Activated gamma-delta T cell (primary cell): Measurements from ENCODE around the gene CDC34.

ENCODE experiments used
- DNase-seq: peaks from one replicate; lab custom pipeline; 2025; lab: John Stamatoyannopoulos, UW

Gene CDC34

GRCh38 chr19:542173-542866 is 10.8 kb downstream of the CDC34 start:
- no peak for DNase-seq

- DNase-seq = peak; percentile 82
Measured at GRCh38 chr19:543910-544608, 12.5 kb downstream of the CDC34 start, which contains the start of gene GZMM. Gene GZMM, plus strand, starts transcription at chr19:544053. Its CDS starts 19 bp downstream, at chr19:544072.

- DNase-seq = no peak
Measured at GRCh38 chr19:547117-547516, 15.6 kb downstream of the CDC34 start.

GRCh38 chr19:547836-548720 is 16.5 kb downstream of the CDC34 start:
- DNase-seq = no peak

- DNase-seq = no peak
Measured at GRCh38 chr19:548886-549830, 17.6 kb downstream of the CDC34 start.

GRCh38 chr19:554817-555216 is 23.3 kb downstream of the CDC34 start:
- DNase-seq = no peak

GRCh38 chr19:555474-555808 is 23.9 kb downstream of the CDC34 start:
- DNase-seq = no peak

GRCh38 chr19:556611-557382 is 25.2 kb downstream of the CDC34 start:
- no peak for DNase-seq

GRCh38 chr19:558770-559439 is 27.3 kb downstream of the CDC34 start:
- DNase-seq = no peak

GRCh38 chr19:560121-560520 is 28.6 kb downstream of the CDC34 start:
- DNase-seq = no peak

GRCh38 chr19:566403-566802 is 34.8 kb downstream of the CDC34 start:
- DNase-seq = no peak

GRCh38 chr19:566844-567243 is 35.3 kb downstream of the CDC34 start:
- DNase-seq = no peak

GRCh38 chr19:567296-567900 is 35.8 kb downstream of the CDC34 start:
- DNase-seq = no peak

- DNase-seq = no peak
Measured at GRCh38 chr19:570251-570686, 38.7 kb downstream of the CDC34 start.

- no peak for DNase-seq
Measured at GRCh38 chr19:570937-571565, 39.5 kb downstream of the CDC34 start.

- no peak for DNase-seq
Measured at GRCh38 chr19:571566-571974, 40.0 kb downstream of the CDC34 start.

- peak; percentile 99 for DNase-seq
Measured at GRCh38 chr19:572140-572742, 40.7 kb downstream of the CDC34 start, which contains the start of gene BSG. Gene BSG, plus strand, starts transcription at chr19:572596. Its CDS starts 39 bp downstream, at chr19:572635.

- no peak for DNase-seq
Measured at GRCh38 chr19:572743-573518, 41.4 kb downstream of the CDC34 start.
